CD4-positive, CD25-positive, alpha-beta regulatory T cell (primary cell): ENCODE measurements around the gene AGBL1. TPM values are rescaled to one million over a fixed set of nuclear protein-coding genes. Genes with fewer than 3 reads are reported as not detected.
"Not testable (repeated sequence)": the region's sequence is repeated elsewhere in the genome, so short reads cannot be mapped to it uniquely, and the experiment has no call there.

Source experiments
- ATAC-seq, 2 donors: fragments of 150-1000 bp; cut with Tn5 transposase; one replicate each; pipeline ENCODE4 v1.10.0; 2021; ENCODE audit warnings: low read depth in 2 of 2, moderate number of reproducible peaks in 2 of 2, moderate library complexity in 1 of 2
- DNase-seq, 3 donors: peaks; one replicate each; pipeline versions ENCODE4 v3.0.0 to v3.0.0-alpha.2; 2012 to 2022; ENCODE audit warnings: mixed read lengths in 1 of 3
- H3K27ac ChIP-seq: one replicate; pipeline ENCODE4 v1.7.0; 2013; ENCODE audit warnings: mild to moderate bottlenecking, low read length; ENCODE audit not compliant: insufficient read depth, poor library complexity, severe bottlenecking
- H3K27me3 ChIP-seq: one replicate; pipeline ENCODE4 v1.7.0; 2013; ENCODE audit warnings: low read length; ENCODE audit not compliant: control insufficient read depth, insufficient read depth
- H3K36me3 ChIP-seq: one replicate; pipeline ENCODE4 v1.7.0; 2013; ENCODE audit warnings: mild to moderate bottlenecking, low read length, moderate library complexity; ENCODE audit not compliant: control insufficient read depth, insufficient read depth
- H3K4me1 ChIP-seq: 2 replicates; pipeline ENCODE4 v1.7.0; 2013; ENCODE audit warnings: mild to moderate bottlenecking, low read length; ENCODE audit not compliant: insufficient read depth, control insufficient read depth, poor library complexity, severe bottlenecking
- H3K4me3 ChIP-seq: one replicate; pipeline ENCODE4 v1.7.0; 2013; ENCODE audit warnings: low read depth, mild to moderate bottlenecking, low read length, moderate library complexity
- H3K9me3 ChIP-seq, 2 experiments: 1 replicate in 1 of 2; 2 replicates in 1 of 2; pipeline ENCODE4 v1.7.0; 2013; ENCODE audit warnings: low read length in 2 of 2, mild to moderate bottlenecking in 1 of 2, moderate library complexity in 1 of 2; ENCODE audit not compliant: control insufficient read depth in 2 of 2
- H3K27ac Mint-ChIP-seq, 3 donors: one replicate each; pipeline ENCODE4 v1.8.0; 2020 to 2022; ENCODE audit warnings: mild to moderate bottlenecking in 3 of 3, mixed read lengths in 3 of 3, moderate library complexity in 2 of 3
- H3K27me3 Mint-ChIP-seq: one replicate; pipeline ENCODE4 v1.8.0; 2022; ENCODE audit warnings: mild to moderate bottlenecking, mixed read lengths
- H3K36me3 Mint-ChIP-seq: one replicate; pipeline ENCODE4 v1.8.0; 2020; ENCODE audit warnings: mixed read lengths
- H3K4me1 Mint-ChIP-seq, 4 donors: one replicate each; pipeline ENCODE4 v1.8.0; 2020 to 2022; ENCODE audit warnings: mixed read lengths in 4 of 4, mild to moderate bottlenecking in 1 of 4
- H3K4me3 Mint-ChIP-seq, 4 donors: one replicate each; pipeline ENCODE4 v1.8.0; 2020 to 2022; ENCODE audit warnings: mild to moderate bottlenecking in 4 of 4, mixed read lengths in 4 of 4, moderate library complexity in 3 of 4
- H3K9me3 Mint-ChIP-seq, 7 donors: one replicate each; pipeline ENCODE4 v1.8.0; 2020 to 2022; ENCODE audit warnings: mixed read lengths in 7 of 7, mild to moderate bottlenecking in 3 of 7, moderate library complexity in 2 of 7
- polyA plus RNA-seq, 4 donors: library from polyadenylated mRNA; unstranded; fragments of 300-500 nt; fragmentation: Illumina TruSeq; gene quantifications; one replicate each; pipeline ENCODE4 v1.2.3, GENCODE V29; 2021
- total RNA-seq: library from RNA; stranded (reverse); gene quantifications from one replicate; pipeline ENCODE4 v1.2.3, GENCODE V29; 2022

The AGBL1 gene
- total and polyA plus RNA-seq, 5 donors from 2014 or later, result not detected

DNA sequence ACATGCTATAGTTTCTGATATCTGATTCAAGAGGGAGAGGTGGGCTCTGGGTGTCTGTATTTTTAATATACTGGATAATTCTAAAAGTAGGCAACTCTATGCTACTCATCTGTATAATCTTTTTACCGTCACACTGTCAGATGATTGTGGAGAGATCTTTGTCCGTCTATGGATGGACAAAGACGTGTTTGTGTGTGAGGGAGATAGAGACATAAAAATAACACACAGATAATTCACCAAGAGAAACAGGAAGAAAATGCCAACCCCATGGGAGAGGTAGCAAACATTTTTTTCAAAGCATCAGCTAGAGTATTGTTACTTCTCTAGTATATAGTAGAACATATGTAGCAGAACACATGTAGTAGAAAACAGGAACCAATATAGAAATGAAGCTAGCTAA, 346.1 kb downstream of the AGBL1 start:
- no peak for DNase-seq
- no peaks in the 10 kb centered on the region for H3K4me1 Mint-ChIP-seq
- ATAC-seq, result no peak

DNA sequence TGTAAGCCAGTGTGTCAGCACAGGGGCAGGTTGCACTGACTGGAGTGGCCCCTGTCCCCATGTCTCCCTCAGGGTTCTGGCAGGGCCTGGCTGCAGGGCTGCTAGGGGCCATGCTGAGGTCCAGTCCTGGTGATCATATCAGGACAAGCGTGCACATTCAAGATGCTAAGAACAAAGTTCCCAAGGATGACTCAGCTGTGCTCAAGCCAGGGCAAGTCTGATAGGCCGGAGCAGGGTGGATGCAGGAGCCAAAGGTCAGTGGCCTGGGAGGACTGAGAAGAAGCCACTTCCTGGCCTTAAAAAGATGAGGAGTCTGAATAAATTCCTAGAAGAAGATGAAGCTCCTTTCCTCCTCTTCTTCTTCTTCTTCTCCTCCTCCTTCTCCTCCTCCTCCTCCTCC, 353.2 kb downstream of the AGBL1 start:
- Histone ChIP-seq H3K9me3 (no peaks in the 10 kb centered on the region), H3K27ac (no peak overlapping the region), H3K27me3 (no peaks in the 10 kb centered on the region), H3K4me1 (no peaks in the 10 kb centered on the region), H3K4me3 (no peak overlapping the region), H3K36me3 (no peaks in the 10 kb centered on the region)
- peaks cover 5% of the 10 kb centered on the region for H3K27me3 Mint-ChIP-seq
- H3K4me3 Mint-ChIP-seq, result no peak overlapping the region
- ATAC-seq (no peak), DNase-seq (no peak)
- no peaks in the 10 kb centered on the region for H3K4me1 Mint-ChIP-seq
- H3K27ac Mint-ChIP-seq, result no peak overlapping the region
- H3K9me3 Mint-ChIP-seq, result peaks cover 0 to 2% (median 0%) of the 10 kb centered on the region in 7 donors
- no peaks in the 10 kb centered on the region for H3K36me3 Mint-ChIP-seq

More for the DNA sequence above, 346.1 kb downstream of the AGBL1 start:
- no peaks in the 10 kb centered on the region for H3K27me3 ChIP-seq
- no peak overlapping the region for H3K4me3 ChIP-seq
- Mint-ChIP-seq H3K27ac (no peak overlapping the region), H3K4me3 (no peak overlapping the region), H3K27me3 (no peaks in the 10 kb centered on the region), H3K9me3 (peaks cover 0 to 14% (median 3%) of the 10 kb centered on the region in 7 donors), H3K36me3 (no peaks in the 10 kb centered on the region)
- H3K36me3 ChIP-seq, result no peaks in the 10 kb centered on the region
- no peaks in the 10 kb centered on the region for H3K4me1 ChIP-seq
- no peaks in the 10 kb centered on the region for H3K9me3 ChIP-seq
- no peak overlapping the region for H3K27ac ChIP-seq

DNA sequence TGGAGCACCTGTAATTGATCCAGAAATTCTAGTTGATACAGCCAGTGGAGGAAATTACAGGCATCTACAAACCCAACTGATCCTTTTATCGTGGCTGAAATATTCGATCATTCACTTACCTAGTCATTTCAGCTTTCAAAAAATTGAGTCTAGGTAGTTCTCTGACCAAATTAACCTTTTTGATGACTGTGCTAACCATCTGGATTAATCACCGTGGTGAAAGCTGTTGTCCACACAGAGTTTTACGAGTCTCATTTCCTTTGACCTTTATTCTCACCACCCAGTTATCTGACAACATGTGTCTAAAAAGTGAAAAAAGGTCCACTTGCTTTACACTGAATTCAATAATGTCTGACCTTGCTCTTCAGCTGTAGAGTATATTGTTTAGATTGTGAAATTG, 354.3 kb downstream of the AGBL1 start:
- H3K36me3 Mint-ChIP-seq, result no peaks in the 10 kb centered on the region

DNA sequence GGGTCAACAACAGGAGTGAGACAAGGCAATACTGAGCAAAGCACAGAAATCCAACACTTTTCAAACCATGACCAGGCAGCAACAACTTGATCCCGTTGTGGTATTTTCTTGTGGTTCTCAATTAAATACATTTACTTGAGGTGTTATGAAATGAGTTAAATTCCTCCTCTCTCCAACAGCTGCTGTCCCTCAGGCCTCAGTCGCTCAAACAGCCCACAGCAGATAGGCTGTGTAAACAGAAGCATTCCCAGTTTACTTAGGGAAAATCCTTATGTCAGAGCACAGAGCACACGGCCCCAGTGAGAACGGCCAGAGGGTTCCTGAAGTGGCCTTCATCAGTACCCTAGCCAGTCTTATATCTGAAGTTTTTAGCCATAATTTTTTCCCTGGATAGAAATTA, 359.9 kb downstream of the AGBL1 start:
- Histone ChIP-seq H3K27ac (no peak overlapping the region), H3K9me3 (no peaks in the 10 kb centered on the region), H3K4me1 (no peaks in the 10 kb centered on the region), H3K4me3 (no peak overlapping the region), H3K27me3 (no peaks in the 10 kb centered on the region), H3K36me3 (no peaks in the 10 kb centered on the region)
- DNase-seq (no peak), ATAC-seq (no peak)
- H3K27me3 Mint-ChIP-seq, result no peaks in the 10 kb centered on the region
- H3K36me3 Mint-ChIP-seq, result no peaks in the 10 kb centered on the region
- no peak overlapping the region for H3K4me3 Mint-ChIP-seq
- no peak overlapping the region for H3K27ac Mint-ChIP-seq
- no peaks in the 10 kb centered on the region for H3K4me1 Mint-ChIP-seq
- peaks cover 0 to 4% (median 0%) of the 10 kb centered on the region in 7 donors for H3K9me3 Mint-ChIP-seq

More for the DNA sequence above, 354.3 kb downstream of the AGBL1 start:
- Histone ChIP-seq H3K9me3 (no peaks in the 10 kb centered on the region), H3K4me1 (no peaks in the 10 kb centered on the region), H3K27me3 (no peaks in the 10 kb centered on the region), H3K36me3 (no peaks in the 10 kb centered on the region), H3K4me3 (no peak overlapping the region), H3K27ac (no peak overlapping the region)
- ATAC-seq (no peak), DNase-seq (no peak)
- Mint-ChIP-seq H3K4me3 (no peak overlapping the region), H3K27ac (no peak overlapping the region), H3K4me1 (no peaks in the 10 kb centered on the region), H3K27me3 (peaks cover 5% of the 10 kb centered on the region), H3K9me3 (peaks cover 0 to 2% (median 0%) of the 10 kb centered on the region in 7 donors)

DNA sequence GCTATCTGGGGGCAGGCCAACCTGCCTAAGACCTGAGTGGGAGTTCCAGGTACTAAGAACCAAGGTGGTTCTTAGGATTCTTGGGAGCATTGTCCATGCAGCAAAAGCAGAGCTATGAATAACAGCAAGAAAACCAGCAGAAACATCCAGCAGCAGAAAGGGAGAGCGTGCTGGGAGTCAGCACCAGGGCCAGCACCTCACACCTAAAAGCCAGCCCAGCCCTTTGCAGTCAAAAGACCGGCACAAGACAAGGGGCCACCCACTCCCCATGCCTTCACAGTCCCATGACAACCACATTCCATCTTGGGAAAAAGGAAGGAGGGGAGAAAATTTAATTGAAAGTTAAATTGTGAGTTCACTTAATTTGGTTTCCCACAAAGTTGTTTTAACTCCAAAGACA, 364.9 kb downstream of the AGBL1 start:
- no peaks in the 10 kb centered on the region for H3K9me3 ChIP-seq
- no peaks in the 10 kb centered on the region for H3K36me3 Mint-ChIP-seq
- no peak overlapping the region for H3K27ac ChIP-seq
- no peaks in the 10 kb centered on the region for H3K4me1 Mint-ChIP-seq
- H3K36me3 ChIP-seq, result no peaks in the 10 kb centered on the region
- peaks cover 0 to 6% (median 0%) of the 10 kb centered on the region in 7 donors for H3K9me3 Mint-ChIP-seq
- no peaks in the 10 kb centered on the region for H3K27me3 ChIP-seq
- no peak overlapping the region for H3K27ac Mint-ChIP-seq
- no peak for DNase-seq
- H3K4me3 ChIP-seq, result no peak overlapping the region
- ATAC-seq, result no peak
- H3K27me3 Mint-ChIP-seq, result no peaks in the 10 kb centered on the region
- H3K4me1 ChIP-seq, result no peaks in the 10 kb centered on the region
- no peak overlapping the region for H3K4me3 Mint-ChIP-seq

DNA sequence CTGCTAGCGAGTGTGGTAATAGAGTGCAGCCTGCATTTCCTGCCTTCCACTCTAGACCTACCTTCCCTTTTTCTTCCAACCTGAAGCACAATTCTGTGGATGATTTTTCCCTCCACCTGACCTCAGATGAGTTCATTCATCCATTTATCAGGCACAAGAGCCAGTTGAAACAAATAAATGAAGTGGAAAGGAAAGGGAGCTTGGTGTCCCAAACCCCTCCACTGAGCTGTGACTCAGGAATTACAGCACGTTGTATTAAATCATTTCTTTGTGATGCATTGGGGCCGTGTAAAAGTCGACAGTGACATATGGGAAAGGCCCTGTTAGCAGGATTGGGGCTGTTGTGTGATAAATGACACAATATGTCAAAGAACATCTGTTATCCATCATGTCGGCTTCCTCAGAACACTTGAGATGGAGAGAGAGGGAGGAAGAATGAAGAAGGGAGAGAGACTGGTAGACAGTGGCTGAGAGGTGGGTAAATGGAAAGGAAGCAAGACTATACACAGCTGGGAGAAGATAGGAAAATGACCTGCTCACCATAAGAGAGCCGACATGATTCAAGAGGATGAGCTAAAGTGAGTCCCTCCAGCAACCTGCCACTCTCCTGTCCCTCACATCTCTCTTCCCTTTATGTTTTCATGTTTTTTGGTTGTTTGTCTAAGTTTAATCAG, 366.0 kb downstream of the AGBL1 start:
- no peak overlapping the region for H3K27ac Mint-ChIP-seq
- Histone ChIP-seq H3K27me3 (no peaks in the 10 kb centered on the region), H3K4me1 (no peaks in the 10 kb centered on the region), H3K36me3 (no peaks in the 10 kb centered on the region), H3K27ac (no peak overlapping the region), H3K4me3 (no peak overlapping the region), H3K9me3 (no peaks in the 10 kb centered on the region)
- H3K4me1 Mint-ChIP-seq, result no peaks in the 10 kb centered on the region
- DNase-seq (no peak), ATAC-seq (no peak)
- peaks cover 0 to 6% (median 0%) of the 10 kb centered on the region in 7 donors for H3K9me3 Mint-ChIP-seq
- H3K4me3 Mint-ChIP-seq, result no peak overlapping the region
- no peaks in the 10 kb centered on the region for H3K36me3 Mint-ChIP-seq
- H3K27me3 Mint-ChIP-seq, result no peaks in the 10 kb centered on the region

DNA sequence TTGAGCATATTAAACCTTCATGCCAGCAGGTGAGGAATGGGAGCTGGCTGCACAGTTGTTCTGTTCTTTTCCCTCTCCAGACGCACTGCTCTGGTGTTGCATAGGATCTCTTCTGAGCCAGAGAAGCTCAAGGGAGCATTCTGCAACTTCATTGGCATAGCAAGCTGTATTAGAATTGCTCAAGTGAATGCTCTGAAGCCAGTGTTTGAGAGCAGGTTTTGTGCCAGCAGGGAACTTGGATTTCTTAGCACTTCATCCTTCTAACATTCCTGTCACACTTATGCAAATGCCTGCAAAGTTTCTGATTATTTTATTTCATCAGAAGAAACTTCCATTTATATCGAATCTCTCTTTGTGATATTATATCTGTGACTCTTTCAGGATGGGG, 366.6 kb downstream of the AGBL1 start:
- DNase-seq, result no peak
- H3K9me3 ChIP-seq, result no peaks in the 10 kb centered on the region
- ATAC-seq, result no peak
- H3K36me3 ChIP-seq, result no peaks in the 10 kb centered on the region
- H3K27ac ChIP-seq, result no peak overlapping the region
- no peak overlapping the region for H3K4me3 ChIP-seq
- no peak overlapping the region for H3K27ac Mint-ChIP-seq
- no peaks in the 10 kb centered on the region for H3K4me1 ChIP-seq
- no peaks in the 10 kb centered on the region for H3K27me3 ChIP-seq
- no peak overlapping the region for H3K4me3 Mint-ChIP-seq
- no peaks in the 10 kb centered on the region for H3K4me1 Mint-ChIP-seq
- peaks cover 0 to 6% (median 2%) of the 10 kb centered on the region in 7 donors for H3K9me3 Mint-ChIP-seq
- no peaks in the 10 kb centered on the region for H3K27me3 Mint-ChIP-seq
- H3K36me3 Mint-ChIP-seq, result no peaks in the 10 kb centered on the region

DNA sequence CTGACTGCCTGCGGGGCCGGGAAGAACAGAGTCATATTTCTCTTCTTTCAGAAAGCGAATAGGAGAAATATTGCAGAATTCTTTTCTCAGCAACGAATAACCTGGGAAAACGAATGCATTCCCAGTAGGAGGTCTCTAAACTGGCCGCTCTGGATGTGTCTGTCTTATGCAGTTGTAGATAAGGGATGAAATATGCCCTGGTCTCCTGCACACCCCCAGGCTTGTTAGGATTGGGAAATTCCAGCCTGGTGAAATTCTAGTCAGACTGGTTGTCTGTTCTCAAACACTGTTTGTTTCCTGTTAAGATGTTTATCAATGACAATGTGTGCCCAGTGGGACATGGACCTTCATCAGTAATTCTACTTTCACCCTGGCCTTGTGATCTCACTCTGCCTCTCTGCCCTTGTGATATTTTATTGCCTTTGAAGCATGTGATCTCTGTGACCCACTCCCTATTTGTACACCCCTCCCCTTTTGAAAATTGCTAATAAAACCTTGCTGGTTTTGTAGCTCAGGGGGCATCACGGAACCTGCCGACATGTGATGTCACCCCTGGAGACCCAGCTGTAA, 385.9 kb downstream of the AGBL1 start:
- H3K27ac ChIP-seq, ATAC-seq, H3K4me1 Mint-ChIP-seq, H3K27me3 ChIP-seq, H3K27me3 Mint-ChIP-seq, H3K4me1 ChIP-seq, H3K27ac Mint-ChIP-seq, H3K36me3 ChIP-seq, H3K36me3 Mint-ChIP-seq, H3K4me3 ChIP-seq, H3K9me3 ChIP-seq, H3K4me3 Mint-ChIP-seq, DNase-seq: not testable (repeated sequence)
- H3K9me3 Mint-ChIP-seq, result peaks cover 2 to 26% (median 7%) of the 10 kb centered on the region in 7 donors
